HCT116 (cell line): ENCODE data around the gene CDH23. TPM values are rescaled to one million over a fixed set of nuclear protein-coding genes. Genes with fewer than 3 reads are reported as not detected.

Experiments
- ATAC-seq: fragments of 200-7000 bp; cut with Tn5 transposase; 2 replicates; pipeline ENCODE4 v1.9.1; 2020; ENCODE audit warnings: mild to moderate bottlenecking, moderate library complexity
- BruUV-seq: library from RNA; stranded (reverse); fragments of 400-500 nt; replicated peaks from 2 replicates; lab custom pipeline; 2021; lab: Mats Ljungman, UMichigan
- CTCF ChIA-PET: fragments of 300-600 bp; sonication (Branson Sonifier 250); formaldehyde crosslinking; loops from one replicate; lab custom pipeline; 2021; ENCODE audit warnings: antibody characterized with exemption; lab: Charles Lee
- POLR2A ChIA-PET: fragments of 300-600, 350-600 bp; sonication (Branson Sonifier 250); formaldehyde crosslinking; loops from one replicate; lab custom pipeline; 2021; ENCODE audit warnings: antibody characterized with exemption; lab: Charles Lee
- RAD21 ChIA-PET, 2 experiments: fragments of 300-600 bp; sonication (Branson Sonifier 250); formaldehyde crosslinking; loops; one replicate each; lab custom pipeline; 2023; ENCODE audit warnings: low total read pairs in 2 of 2; ENCODE audit not compliant: uncharacterized antibody in 2 of 2, unreplicated experiment in 2 of 2, low non-redundant PET in 1 of 2; lab: Charles Lee
- DNase-seq: peaks from one replicate; pipeline ENCODE4 v3.0.0-alpha.2; 2010; ENCODE audit warnings: low read depth, low spot score
- H2AFZ ChIP-seq: fragments of 200-600 bp; shearing (Covaris generic), sonication (generic); 2 replicates; pipeline ENCODE4 v1.6.1; 2017; ENCODE audit warnings: low read depth, mixed run types, mixed read lengths, antibody characterized with exemption, low read length; ENCODE audit not compliant: poor library complexity, severe bottlenecking
- H3K27ac ChIP-seq: 2 replicates; pipeline ENCODE4 v1.5.1; 2012; ENCODE audit warnings: low read depth, low read length
- H3K27me3 ChIP-seq: fragments of 200-600 bp; sonication (generic); 2 replicates; pipeline ENCODE4 v1.6.1; 2016; ENCODE audit warnings: mixed run types, low read length, mixed read lengths; ENCODE audit not compliant: insufficient read depth
- H3K36me3 ChIP-seq, 2 experiments: fragments of 200-500 bp in 1 of 2; fragments of 200-600 bp in 1 of 2; sonication (Bioruptor generic) in 1 of 2; sonication (generic) in 1 of 2; 2 replicates each; pipeline versions ENCODE4 v1.5.1 to v1.6.1; 2014 to 2016; ENCODE audit warnings: low read length in 2 of 2, inconsistent platforms in 1 of 2, mixed read lengths in 1 of 2, mixed run types in 1 of 2; ENCODE audit not compliant: insufficient read depth in 2 of 2, control insufficient read depth in 1 of 2
- H3K4me1 ChIP-seq, 2 experiments: fragments of 200-600 bp in 1 of 2; sonication (generic) in 1 of 2; 2 replicates each; pipeline versions ENCODE4 v1.5.1 to v1.6.1; 2012 to 2017; ENCODE audit warnings: low read length in 2 of 2, inconsistent platforms in 1 of 2, mild to moderate bottlenecking in 1 of 2, mixed read lengths in 1 of 2, mixed run types in 1 of 2, moderate library complexity in 1 of 2; ENCODE audit not compliant: insufficient read depth in 2 of 2, control insufficient read depth in 1 of 2
- H3K4me2 ChIP-seq: fragments of 200-600 bp; sonication (generic); 2 replicates; pipeline ENCODE4 v1.6.1; 2017; ENCODE audit warnings: mixed run types, low read length, mixed read lengths
- H3K4me3 ChIP-seq, 2 experiments: fragments of 200-600 bp in 1 of 2; sonication (generic) in 1 of 2; replicated peaks in 1 of 2; 2 replicates each; pipeline ENCODE4 v1.5.1; 2011 to 2016; ENCODE audit warnings: low read length in 2 of 2, control low read depth in 1 of 2, low read depth in 1 of 2, mild to moderate bottlenecking in 1 of 2, mixed read lengths in 1 of 2, mixed run types in 1 of 2
- H3K79me2 ChIP-seq: fragments of 200-600 bp; sonication (generic); 2 replicates; pipeline ENCODE4 v1.6.1; 2017; ENCODE audit warnings: mild to moderate bottlenecking, mixed run types, low read length, moderate library complexity, mixed read lengths; ENCODE audit not compliant: insufficient read depth
- H3K9ac ChIP-seq: fragments of 200-600 bp; sonication (generic); 2 replicates; pipeline ENCODE4 v1.6.1; 2016; ENCODE audit warnings: low read length, mixed read lengths
- H3K9me2 ChIP-seq: fragments of 200-600 bp; sonication (generic), shearing (Covaris generic); 2 replicates; pipeline ENCODE4 v1.6.1; 2017; ENCODE audit warnings: mixed run types, mild to moderate bottlenecking, moderate library complexity; ENCODE audit not compliant: insufficient read depth
- H3K9me3 ChIP-seq, 2 experiments: fragments of 200-500 bp in 1 of 2; fragments of 200-600 bp in 1 of 2; sonication (Bioruptor generic) in 1 of 2; sonication (generic) in 1 of 2; 2 replicates each; pipeline ENCODE4 v1.6.1; 2014 to 2017; ENCODE audit warnings: low read length in 2 of 2, mixed read lengths in 2 of 2, inconsistent platforms in 1 of 2, low read depth in 1 of 2, mild to moderate bottlenecking in 1 of 2, mixed run types in 1 of 2, moderate library complexity in 1 of 2; ENCODE audit not compliant: control insufficient read depth in 1 of 2, insufficient read depth in 1 of 2
- H4K20me1 ChIP-seq: fragments of 200-600 bp; sonication (generic), shearing (Covaris generic); 2 replicates; pipeline ENCODE4 v1.6.1; 2017; ENCODE audit warnings: mixed run types, mild to moderate bottlenecking, moderate library complexity; ENCODE audit not compliant: insufficient read depth
- EGR1 ChIP-seq: IDR thresholded peaks from 2 replicates; pipeline ENCODE4 v1.6.1; 2012; ENCODE audit warnings: low read depth
- FOSL1 ChIP-seq: IDR thresholded peaks from 2 replicates; pipeline ENCODE4 v1.6.1; 2012; ENCODE audit warnings: low read depth
- POLR2A ChIP-seq: IDR thresholded peaks from 2 replicates; pipeline ENCODE4 v1.7.0; 2011; ENCODE audit warnings: borderline replicate concordance; ENCODE audit not compliant: insufficient read depth, insufficient read length; ENCODE audit errors: extremely low read depth
- RAD21 ChIP-seq: IDR thresholded peaks from 2 replicates; pipeline ENCODE4 v1.6.1; 2012; ENCODE audit warnings: low read depth, mild to moderate bottlenecking
- SIN3A ChIP-seq: IDR thresholded peaks from 2 replicates; pipeline ENCODE4 v1.6.1; 2012; ENCODE audit warnings: low read depth
- SP1 ChIP-seq: IDR thresholded peaks from 2 replicates; pipeline ENCODE4 v1.6.1; 2012; ENCODE audit warnings: low read depth
- ZFX ChIP-seq: fragments of 450-650 bp; IDR thresholded peaks from 2 replicates; pipeline ENCODE4 v1.6.1; 2017
- intact Hi-C: fragments of 100-400 bp; cut with micrococcal nuclease; formaldehyde crosslinking; loops from 2 replicates; pipeline ENCODE4 v1.10.0; 2022
- total RNA-seq: library from RNA; stranded (reverse); gene quantifications from one replicate; pipeline ENCODE4 v1.2.1, GENCODE V29; 2021; ENCODE audit not compliant: unreplicated experiment
- TF ChIP-seq, protein P1 (sequence below), 3 experiments: fragments of 200-600 bp in 1 of 3; sonication (generic) in 1 of 3; IDR thresholded peaks in 2 of 3; conservative IDR thresholded peaks in 1 of 3; 2 replicates each; pipeline ENCODE4 v1.5.1; 2012 to 2017; ENCODE audit warnings: low read depth in 2 of 3, low read length in 2 of 3, antibody characterized with exemption in 1 of 3, borderline replicate concordance in 1 of 3, control low read depth in 1 of 3, mild to moderate bottlenecking in 1 of 3, mixed read lengths in 1 of 3, mixed run types in 1 of 3, moderate library complexity in 1 of 3; ENCODE audit not compliant: insufficient read depth in 1 of 3
- TF ChIP-seq, protein P2 (sequence below): IDR thresholded peaks from 2 replicates; pipeline ENCODE4 v1.6.1; 2011; ENCODE audit warnings: mild to moderate bottlenecking, low read length, moderate library complexity; ENCODE audit not compliant: insufficient replicate concordance; ENCODE audit errors: extremely low read depth

Gene CDH23
- total RNA-seq, 1 experiment from 2014 or later = not detected

DNA sequence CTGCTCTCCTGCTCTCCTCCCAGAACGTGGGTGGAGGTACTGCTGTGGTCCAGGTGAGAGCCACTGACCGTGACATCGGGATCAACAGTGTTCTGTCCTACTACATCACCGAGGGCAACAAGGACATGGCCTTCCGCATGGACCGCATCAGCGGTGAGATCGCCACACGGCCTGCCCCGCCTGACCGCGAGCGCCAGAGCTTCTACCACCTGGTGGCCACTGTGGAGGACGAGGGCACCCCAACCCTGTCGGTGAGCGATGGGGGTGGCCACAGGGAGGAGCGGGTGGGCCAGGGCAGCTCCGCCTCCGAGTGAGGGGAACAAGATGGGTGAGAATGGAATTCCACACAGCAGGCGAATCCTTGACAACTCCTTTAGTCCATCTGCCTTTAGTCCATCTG lies 345.0 kb downstream of the CDH23 start:
- H3K9ac ChIP-seq = no peak overlapping the region
- H3K9me2 ChIP-seq = no peaks in the 10 kb centered on the region

More for the DNA sequence above, 345.0 kb downstream of the CDH23 start:
- Histone ChIP-seq H3K27ac (no peak overlapping the region), H4K20me1 (no peaks in the 10 kb centered on the region), H3K27me3 (no peaks in the 10 kb centered on the region), H3K9me3 (no peaks in the 10 kb centered on the region), H3K36me3 (no peaks in the 10 kb centered on the region), H3K4me3 (no peak overlapping the region), H2AFZ (no peak overlapping the region), H3K4me1 (peaks cover 4 to 23% of the 10 kb centered on the region in 2 experiments; a peak in 3 of 4 replicates), H3K4me2 (no peak overlapping the region), H3K79me2 (no peaks in the 10 kb centered on the region)
- ATAC-seq = no peak
- TF ChIP-seq ZFX = no peak
- no peak for TF ChIP-seq POLR2A
- no peak for TF ChIP-seq SIN3A
- TF ChIP-seq EGR1 = no peak
- TF ChIP-seq, protein P1, sequence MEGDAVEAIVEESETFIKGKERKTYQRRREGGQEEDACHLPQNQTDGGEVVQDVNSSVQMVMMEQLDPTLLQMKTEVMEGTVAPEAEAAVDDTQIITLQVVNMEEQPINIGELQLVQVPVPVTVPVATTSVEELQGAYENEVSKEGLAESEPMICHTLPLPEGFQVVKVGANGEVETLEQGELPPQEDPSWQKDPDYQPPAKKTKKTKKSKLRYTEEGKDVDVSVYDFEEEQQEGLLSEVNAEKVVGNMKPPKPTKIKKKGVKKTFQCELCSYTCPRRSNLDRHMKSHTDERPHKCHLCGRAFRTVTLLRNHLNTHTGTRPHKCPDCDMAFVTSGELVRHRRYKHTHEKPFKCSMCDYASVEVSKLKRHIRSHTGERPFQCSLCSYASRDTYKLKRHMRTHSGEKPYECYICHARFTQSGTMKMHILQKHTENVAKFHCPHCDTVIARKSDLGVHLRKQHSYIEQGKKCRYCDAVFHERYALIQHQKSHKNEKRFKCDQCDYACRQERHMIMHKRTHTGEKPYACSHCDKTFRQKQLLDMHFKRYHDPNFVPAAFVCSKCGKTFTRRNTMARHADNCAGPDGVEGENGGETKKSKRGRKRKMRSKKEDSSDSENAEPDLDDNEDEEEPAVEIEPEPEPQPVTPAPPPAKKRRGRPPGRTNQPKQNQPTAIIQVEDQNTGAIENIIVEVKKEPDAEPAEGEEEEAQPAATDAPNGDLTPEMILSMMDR (IDR thresholded peaks at IDR 0.05 in 2 of 3, conservative IDR thresholded peaks at IDR 0.05 in 1 of 3; ENCODE audit: borderline replicate concordance in 1 of 3, insufficient read depth in 1 of 3, low read depth in 2 of 3, low read length in 2 of 3) = no peak
- no peak for TF ChIP-seq FOSL1
- TF ChIP-seq, protein P2, sequence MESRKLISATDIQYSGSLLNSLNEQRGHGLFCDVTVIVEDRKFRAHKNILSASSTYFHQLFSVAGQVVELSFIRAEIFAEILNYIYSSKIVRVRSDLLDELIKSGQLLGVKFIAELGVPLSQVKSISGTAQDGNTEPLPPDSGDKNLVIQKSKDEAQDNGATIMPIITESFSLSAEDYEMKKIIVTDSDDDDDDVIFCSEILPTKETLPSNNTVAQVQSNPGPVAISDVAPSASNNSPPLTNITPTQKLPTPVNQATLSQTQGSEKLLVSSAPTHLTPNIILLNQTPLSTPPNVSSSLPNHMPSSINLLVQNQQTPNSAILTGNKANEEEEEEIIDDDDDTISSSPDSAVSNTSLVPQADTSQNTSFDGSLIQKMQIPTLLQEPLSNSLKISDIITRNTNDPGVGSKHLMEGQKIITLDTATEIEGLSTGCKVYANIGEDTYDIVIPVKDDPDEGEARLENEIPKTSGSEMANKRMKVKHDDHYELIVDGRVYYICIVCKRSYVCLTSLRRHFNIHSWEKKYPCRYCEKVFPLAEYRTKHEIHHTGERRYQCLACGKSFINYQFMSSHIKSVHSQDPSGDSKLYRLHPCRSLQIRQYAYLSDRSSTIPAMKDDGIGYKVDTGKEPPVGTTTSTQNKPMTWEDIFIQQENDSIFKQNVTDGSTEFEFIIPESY = no peak
- TF ChIP-seq SP1 = no peak
- no peak for TF ChIP-seq RAD21
- POLR2A ChIA-PET = no interaction called here
- DNase-seq = no peak
- RAD21 ChIA-PET = no interaction called here
- BruUV-seq = no TSS peak
- intact Hi-C loops = no loop called here
- CTCF ChIA-PET = interaction anchor here (0.6 kb wide), 1 partner anchor 70 kb away, joined by 11 read pairs; no protein-coding TSS in a partner anchor
